ENCODE measurements around the gene FAM151A.

FAM151A gene

GRCh38 chr1:54603241-54603640, 20.1 kb downstream of the FAM151A start:
- no peak for DNase-seq

DNA sequence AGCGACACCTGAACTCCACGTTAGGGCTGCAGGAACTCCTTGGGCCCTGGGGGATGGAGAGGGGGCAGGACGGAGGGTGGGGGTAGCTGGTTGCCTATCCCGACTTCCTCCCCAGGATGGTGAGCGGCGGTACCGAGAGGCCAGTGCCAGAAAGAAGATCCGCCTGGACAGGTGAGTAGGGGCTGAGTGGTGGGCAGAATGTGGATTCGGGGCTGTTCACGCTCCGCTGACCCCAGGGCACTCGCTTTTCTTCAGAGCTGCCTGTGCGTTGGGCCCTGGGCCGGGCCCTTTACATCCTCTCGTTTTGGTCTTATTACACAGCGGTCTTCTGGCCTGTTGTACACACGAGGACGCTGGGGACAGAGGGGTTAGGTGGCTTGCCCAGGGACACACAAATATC, 20.8 kb downstream of the FAM151A start:
- no peak for DNase-seq

DNA sequence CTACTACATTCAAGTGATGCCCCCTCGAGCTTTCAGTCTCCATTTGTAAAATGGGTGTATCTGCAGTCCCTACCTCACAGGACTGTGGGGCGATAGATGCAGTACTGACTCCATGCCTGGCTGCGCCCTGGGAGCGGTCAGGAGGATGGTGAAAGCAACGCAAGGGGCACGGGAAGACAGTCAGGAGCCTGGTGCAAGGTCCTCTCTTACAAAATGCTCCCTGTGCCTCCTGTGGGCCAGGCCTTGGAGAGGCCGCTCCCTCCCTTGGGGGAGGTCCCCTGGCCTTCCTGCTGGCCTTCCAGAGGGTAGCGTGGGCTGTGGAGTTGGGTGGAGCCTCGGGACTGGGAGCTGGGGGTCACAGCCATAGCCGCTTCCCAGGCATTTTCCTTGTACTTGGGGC, 21.6 kb downstream of the FAM151A start:
- DNase-seq, result no peak

DNA sequence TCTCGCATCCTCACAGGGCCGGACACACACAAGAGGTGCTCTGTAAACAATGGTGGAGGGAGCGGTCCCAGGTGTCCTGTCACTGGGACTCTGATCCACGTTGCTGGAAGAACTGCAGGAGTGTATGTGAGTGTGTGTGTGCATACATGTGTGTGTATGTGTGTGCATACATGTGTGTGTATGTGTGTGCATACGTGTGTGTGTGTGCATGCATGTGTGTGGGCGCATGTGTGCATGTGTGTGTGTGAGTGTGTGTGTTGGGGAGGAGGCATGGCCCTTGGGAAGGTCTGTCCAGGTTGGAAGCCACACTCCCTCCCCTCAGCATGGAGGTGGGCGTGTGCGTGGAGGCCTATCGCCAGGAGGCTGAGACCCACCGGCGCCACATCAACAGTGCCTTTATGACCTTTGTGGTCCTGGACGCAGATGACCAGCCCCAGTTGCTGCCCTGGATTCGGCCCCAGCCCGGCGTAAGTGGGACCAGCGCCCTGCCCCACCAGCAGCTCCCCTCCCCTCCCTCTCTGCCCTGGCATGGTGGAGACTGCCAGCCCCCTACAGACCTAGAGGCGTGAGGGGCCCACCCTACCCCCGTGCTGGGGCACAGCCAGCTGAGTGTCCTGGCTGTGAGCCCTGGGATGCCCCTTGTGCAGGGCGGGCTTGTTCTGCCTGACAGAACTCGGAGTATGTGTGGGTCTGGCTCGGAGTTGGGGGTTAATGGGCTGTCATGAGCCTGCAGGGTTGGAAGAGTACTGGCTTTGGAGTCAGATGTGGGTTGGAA, 22.2 kb downstream of the FAM151A start:
- no peak for DNase-seq

GRCh38 chr1:54599211-54599823, 24.0 kb downstream of the FAM151A start:
- DNase-seq, result no peak

- DNase-seq, result no peak
Measured at GRCh38 chr1:54597455-54598030, 25.8 kb downstream of the FAM151A start.

DNA sequence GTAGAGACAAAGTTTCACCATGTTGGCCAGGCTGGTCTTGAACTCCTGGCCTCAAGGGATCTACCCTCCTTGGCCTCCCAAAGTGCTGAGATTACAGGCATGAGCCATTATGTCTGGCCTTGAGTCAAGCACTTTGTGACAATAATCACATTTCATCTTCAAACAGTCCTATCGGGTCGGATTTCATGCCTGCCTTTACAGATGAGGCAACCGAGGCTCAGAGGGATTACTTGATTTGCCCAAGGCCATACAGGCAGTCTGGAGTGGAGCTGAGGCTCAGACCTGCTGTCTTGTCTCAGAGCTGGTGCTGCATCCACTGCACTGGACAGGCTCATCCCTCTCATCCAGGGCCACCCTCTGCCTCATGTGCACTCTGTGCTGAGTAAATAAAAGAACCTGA, 26.6 kb downstream of the FAM151A start:
- no peak for DNase-seq

DNA sequence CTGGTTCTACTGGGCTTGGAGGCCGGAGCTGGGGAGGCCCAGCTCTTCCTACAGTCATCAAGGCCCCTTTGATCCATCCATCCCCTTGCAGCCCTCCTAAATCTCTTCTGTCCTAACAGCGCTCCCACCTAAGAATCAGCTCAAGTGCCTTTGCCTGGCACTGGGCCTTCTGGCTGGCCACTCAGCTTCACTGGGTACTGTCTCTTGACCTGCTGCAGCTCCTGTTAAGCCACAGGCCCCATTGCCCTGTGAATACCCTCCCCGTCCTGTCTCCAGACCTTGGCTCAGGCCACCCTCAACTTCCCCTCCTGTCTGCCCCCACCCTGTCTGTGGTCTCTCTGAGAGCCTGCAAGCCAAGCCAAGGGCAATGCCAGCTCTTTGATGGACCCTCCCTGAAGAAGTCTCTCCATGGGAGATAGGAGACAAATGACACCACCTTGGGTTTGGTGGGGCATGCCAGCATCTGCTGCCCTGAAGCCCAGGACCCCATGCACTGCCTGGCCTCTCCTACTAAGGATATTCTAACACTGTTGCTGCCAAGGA, 27.3 kb downstream of the FAM151A start:
- DNase-seq, result no peak

DNA sequence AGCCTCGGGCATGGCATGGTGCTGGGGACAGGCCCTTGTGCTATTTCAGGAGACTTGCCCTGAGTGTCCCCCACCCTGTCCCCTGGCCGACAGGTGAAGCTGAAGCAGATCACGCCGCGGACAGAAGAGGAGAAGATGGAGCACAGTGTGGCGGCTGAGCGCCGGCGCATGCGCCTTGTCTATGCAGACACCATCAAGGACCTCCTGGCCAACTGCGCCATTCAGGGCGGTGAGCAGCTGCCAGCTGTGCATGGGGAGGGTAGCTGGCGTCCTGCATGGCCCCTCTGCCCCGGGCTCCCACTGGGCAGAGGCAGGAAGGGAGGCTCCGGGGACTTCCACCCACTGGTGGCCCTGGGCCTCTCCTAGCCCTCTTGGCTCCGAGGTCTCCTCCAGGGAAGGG, 28.9 kb downstream of the FAM151A start:
- DNase-seq, result no peak

DNA sequence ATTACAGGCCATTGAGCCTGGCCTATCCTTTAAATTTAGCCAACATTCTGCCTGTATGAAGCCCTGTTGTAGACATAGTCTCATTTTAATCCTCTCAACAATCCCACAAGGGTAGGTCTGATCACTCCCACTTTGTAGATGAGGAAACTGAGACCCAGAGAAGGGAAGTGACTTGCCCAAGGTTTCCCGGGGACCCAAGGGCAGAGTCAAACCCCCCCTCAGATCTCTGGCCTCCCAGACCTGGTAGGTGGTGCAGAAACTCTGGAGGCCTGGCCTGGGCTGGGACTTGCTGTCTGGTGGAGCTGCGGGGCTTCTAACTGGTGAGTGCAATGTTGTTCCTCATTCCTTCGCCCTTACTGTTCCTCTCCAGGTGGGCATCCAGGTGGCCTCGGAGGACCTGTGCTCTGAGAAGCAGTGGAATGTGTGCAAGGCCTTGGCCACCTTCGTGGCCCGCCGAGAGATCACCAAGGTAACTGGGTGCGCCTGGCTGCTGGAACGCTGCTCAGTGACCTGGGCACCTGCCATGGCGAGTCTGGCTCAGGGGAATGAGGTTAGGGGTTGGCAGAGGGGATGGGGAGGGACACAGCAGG, 29.7 kb downstream of the FAM151A start:
- DNase-seq, result no peak

DNA sequence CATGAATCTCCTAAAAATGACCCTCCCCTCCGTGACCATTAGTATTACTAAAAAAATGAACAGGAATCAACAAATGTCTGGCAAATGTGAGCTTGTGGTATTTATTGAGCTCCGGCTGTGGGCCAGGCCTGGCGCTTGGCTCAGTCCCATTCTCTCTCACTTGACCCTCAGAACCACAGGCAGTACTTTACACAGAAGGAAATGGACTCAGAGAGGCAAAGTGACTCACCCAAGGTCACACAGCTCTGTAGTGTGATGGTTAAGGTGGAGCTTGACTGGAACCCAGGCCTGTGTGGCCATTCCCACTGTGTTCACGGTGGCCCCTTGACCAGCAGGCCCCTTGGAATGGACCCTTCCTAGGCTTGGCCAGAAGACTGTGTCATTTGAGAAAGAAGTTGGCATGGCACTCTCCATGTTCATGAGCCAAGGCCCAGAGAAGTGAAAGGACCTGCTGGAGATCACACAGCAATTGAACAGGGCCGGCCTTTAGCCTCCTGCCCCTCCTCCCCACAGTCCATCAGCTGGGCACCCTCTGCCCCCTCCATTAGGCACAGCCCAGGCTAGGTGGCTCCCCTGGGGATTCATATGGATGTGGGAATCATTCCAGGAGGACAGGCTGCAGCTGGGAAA, 32.1 kb downstream of the FAM151A start:
- no peak for DNase-seq

- no peak for DNase-seq
Measured at GRCh38 chr1:54588377-54588776, 34.9 kb downstream of the FAM151A start.

GRCh38 chr1:54585181-54586066, 37.9 kb downstream of the FAM151A start:
- no peak for DNase-seq

- no peak for DNase-seq
Measured at GRCh38 chr1:54584575-54584974, 38.8 kb downstream of the FAM151A start.

DNA sequence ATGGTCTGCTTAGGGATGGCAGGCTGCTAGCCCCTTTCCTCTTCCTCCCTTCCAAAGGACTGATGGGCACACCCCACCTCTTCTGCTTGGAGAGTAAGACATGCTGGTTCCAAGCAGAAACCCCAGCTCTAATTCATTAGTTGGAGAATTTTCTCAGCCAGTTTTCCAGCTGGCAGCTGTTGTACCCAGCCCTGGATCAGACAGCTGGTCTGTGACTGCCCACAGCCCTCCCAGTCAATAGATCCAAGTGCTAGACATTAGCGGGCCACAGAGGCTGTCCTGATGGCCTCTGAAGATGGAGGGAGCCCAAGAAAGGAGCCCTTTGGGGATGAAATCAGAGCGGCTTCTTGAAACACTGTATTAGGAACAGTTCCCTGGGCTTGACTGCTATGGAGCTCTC, 39.5 kb downstream of the FAM151A start:
- no peak for DNase-seq

- DNase-seq, result no peak
Measured at GRCh38 chr1:54583307-54583686, 40.0 kb downstream of the FAM151A start.

- DNase-seq, result no peak
Measured at GRCh38 chr1:54582566-54583306, 40.6 kb downstream of the FAM151A start.

DNA sequence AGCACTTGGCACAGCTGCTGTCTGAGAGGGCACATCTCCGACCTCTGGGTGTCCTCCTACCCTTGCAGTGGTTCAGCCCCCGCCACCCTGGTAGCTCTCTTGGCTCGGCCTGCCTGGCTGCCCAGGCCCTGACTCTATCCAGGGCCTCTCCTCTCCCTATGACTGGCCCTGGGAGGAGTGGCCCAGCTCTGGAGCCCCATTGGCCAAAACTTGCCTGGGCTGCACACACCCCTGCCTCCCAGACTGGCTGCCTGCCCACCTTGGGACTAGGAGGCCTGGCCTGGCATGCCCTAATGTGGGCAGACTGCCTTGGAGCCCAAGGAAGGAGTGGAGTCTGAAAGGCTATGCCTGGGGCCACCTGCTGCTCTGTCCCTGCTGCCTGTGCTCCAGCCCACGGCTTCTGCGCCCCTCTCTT, 41.7 kb downstream of the FAM151A start:
- DNase-seq, result no peak

DNA sequence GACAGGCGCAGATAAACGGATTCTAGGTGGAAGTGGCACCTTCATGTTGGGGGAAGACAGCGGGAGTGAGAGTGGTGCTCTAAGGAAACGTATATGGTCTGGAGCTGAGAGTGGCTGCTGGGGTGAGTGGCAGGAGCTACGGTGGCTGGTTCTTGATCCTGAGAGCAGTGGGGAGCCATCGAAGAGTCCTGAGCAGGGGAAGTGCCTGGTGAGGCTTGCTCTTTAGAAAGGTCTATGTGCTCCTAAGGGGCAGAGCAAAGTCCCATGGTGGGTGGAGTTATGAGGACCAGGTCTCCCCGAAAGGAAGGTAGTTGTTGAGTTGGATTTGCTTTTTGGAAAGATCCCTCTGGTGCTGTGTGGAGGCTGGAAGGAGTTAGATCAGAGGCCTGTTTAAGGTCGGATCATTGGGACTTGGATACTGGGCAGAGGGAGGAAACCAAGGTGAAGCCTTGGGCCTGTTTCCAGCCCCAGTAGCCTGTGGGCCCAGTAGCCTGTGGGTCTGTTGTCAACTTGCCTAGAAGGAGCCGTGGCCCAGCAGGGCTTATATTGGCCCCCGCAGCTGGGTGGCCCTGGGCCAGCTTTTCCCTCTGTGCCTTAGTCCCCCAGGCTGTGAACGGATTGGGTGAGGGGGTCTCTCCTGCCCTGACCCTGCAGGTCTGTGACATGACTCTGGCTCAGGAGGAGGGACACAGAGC, 42.3 kb downstream of the FAM151A start:
- DNase-seq, result no peak

- DNase-seq, result no peak
Measured at GRCh38 chr1:54579337-54579781, 44.0 kb downstream of the FAM151A start.

GRCh38 chr1:54577612-54578011, 45.7 kb downstream of the FAM151A start:
- DNase-seq, result no peak

Data from activated CD8-positive, alpha-beta memory T cell treated with anti-CD3 and anti-CD28 coated beads, Interleukin-2, amount 50 U/mL, for 48 hours (primary cell).